Esophagus muscularis mucosa (tissue), 4 donors: Measurements from ENCODE around the gene ROBO1. TPM values are rescaled to one million over a fixed set of nuclear protein-coding genes. Genes with fewer than 3 reads are reported as not detected.

Experiments used
- DNase-seq: peaks from one replicate; pipeline ENCODE4 v3.0.0-alpha.2; 2017; ENCODE audit errors: extremely low spot score
- H3K27ac ChIP-seq, 4 donors: fragments of 200-600 bp; sonication (generic); replicated peaks in 1 of 4; 1 replicate in 3 of 4; 2 replicates in 1 of 4; pipeline ENCODE4 v1.5.1; 2016 to 2019; ENCODE audit warnings: mild to moderate bottlenecking in 1 of 4
- H3K27me3 ChIP-seq, 4 donors: fragments of 200-600 bp; sonication (generic); one replicate each; pipeline versions ENCODE4 v1.5.1 to v1.6.0; 2016 to 2019
- H3K36me3 ChIP-seq, 4 donors: fragments of 200-600 bp; sonication (generic); one replicate each; pipeline ENCODE4 v1.5.1; 2016 to 2019
- H3K4me1 ChIP-seq, 4 donors: fragments of 200-600 bp; sonication (generic); one replicate each; pipeline ENCODE4 v1.5.1; 2016 to 2019
- H3K4me3 ChIP-seq, 4 donors: fragments of 200-600 bp; sonication (generic); 1 replicate in 2 of 4; 2 replicates in 2 of 4; pipeline ENCODE4 v1.5.1; 2016 to 2019; ENCODE audit warnings: mild to moderate bottlenecking in 4 of 4, moderate library complexity in 1 of 4
- H3K9me3 ChIP-seq, 4 donors: fragments of 200-600 bp; sonication (generic); 1 replicate in 3 of 4; 2 replicates in 1 of 4; pipeline ENCODE4 v1.5.1; 2016 to 2019
- EP300 ChIP-seq: sonication (generic); formaldehyde crosslinking; IDR thresholded peaks from one replicate; pipeline ENCODE4 v1.6.1; 2017; ENCODE audit warnings: antibody characterized with exemption
- POLR2A ChIP-seq: fragments of 450-650 bp; IDR thresholded peaks from one replicate; pipeline ENCODE4 v1.6.1; 2017; ENCODE audit warnings: antibody characterized with exemption, moderate library complexity, mild to moderate bottlenecking, low read depth
- POLR2AphosphoS5 ChIP-seq, 2 donors: sonication (generic); formaldehyde crosslinking; IDR thresholded peaks; one replicate each; pipeline ENCODE4 v1.6.1; 2017; ENCODE audit warnings: antibody characterized with exemption in 2 of 2
- WGBS: methylation state at CpG from one replicate; pipeline ENCODE4 v1.1.5; 2018; 5-methylcytosine and 5-hydroxymethylcytosine counted together
- intact Hi-C: fragments of 100-400 bp; cut with DNase I; formaldehyde crosslinking; loops from one replicate; pipeline ENCODE4 v1.15.1; 2023
- total RNA-seq, 4 donors: library from RNA; depleted of rRNA; stranded (reverse); fragments of >200 nt; gene quantifications; one replicate each; pipeline versions ENCODE4 v1.1.0 to v1.2.1, GENCODE V29; 2016
- TF ChIP-seq, protein P1 (sequence below), 3 experiments: fragments of 200-600 bp in 2 of 3; fragments of 450-650 bp in 1 of 3; sonication (generic) in 2 of 3; IDR thresholded peaks; one replicate each; pipeline ENCODE4 v1.5.1; 2017 to 2019; ENCODE audit warnings: antibody characterized with exemption in 3 of 3, mild to moderate bottlenecking in 2 of 3, moderate library complexity in 1 of 3

ROBO1 gene
- total RNA-seq, 4 donors from 2014 or later = 9.6 to 14.2 (median 12.6) TPM

DNA sequence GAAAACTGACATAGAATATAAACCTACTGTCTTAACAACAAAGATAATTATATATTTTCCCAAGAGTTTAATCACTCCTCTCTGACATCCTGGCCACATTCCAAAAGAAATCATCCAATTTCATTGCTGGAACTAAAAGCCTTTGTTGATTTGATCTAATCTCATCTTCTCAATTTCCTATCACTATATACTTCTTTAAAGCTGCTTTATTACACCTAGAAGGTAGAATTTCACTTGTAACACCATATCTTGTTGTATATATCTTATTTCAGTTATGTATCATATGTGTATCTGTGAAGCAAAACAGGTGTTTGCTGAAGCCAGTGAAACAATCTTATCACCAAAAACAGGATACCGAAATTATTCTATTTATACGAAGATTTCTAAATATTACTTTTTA lies 740.2 kb downstream of the ROBO1 start:
- H3K27ac ChIP-seq = no peak overlapping the region
- intact Hi-C loops = no loop called here
- no peak overlapping the region for H3K4me3 ChIP-seq
- no peaks in the 10 kb centered on the region for H3K36me3 ChIP-seq
- no peaks in the 10 kb centered on the region for H3K27me3 ChIP-seq
- DNase-seq = no peak
- TF ChIP-seq POLR2AphosphoS5 (IDR thresholded peaks at IDR 0.05) (no peak), POLR2A (no peak), EP300 (no peak)
- TF ChIP-seq, protein P1, sequence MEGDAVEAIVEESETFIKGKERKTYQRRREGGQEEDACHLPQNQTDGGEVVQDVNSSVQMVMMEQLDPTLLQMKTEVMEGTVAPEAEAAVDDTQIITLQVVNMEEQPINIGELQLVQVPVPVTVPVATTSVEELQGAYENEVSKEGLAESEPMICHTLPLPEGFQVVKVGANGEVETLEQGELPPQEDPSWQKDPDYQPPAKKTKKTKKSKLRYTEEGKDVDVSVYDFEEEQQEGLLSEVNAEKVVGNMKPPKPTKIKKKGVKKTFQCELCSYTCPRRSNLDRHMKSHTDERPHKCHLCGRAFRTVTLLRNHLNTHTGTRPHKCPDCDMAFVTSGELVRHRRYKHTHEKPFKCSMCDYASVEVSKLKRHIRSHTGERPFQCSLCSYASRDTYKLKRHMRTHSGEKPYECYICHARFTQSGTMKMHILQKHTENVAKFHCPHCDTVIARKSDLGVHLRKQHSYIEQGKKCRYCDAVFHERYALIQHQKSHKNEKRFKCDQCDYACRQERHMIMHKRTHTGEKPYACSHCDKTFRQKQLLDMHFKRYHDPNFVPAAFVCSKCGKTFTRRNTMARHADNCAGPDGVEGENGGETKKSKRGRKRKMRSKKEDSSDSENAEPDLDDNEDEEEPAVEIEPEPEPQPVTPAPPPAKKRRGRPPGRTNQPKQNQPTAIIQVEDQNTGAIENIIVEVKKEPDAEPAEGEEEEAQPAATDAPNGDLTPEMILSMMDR (IDR thresholded peaks at IDR 0.05) = no peak
- H3K9me3 ChIP-seq = no peaks in the 10 kb centered on the region
- 85% methylated on average over 2 of the region's 2 CpGs for WGBS
- no peaks in the 10 kb centered on the region for H3K4me1 ChIP-seq

DNA sequence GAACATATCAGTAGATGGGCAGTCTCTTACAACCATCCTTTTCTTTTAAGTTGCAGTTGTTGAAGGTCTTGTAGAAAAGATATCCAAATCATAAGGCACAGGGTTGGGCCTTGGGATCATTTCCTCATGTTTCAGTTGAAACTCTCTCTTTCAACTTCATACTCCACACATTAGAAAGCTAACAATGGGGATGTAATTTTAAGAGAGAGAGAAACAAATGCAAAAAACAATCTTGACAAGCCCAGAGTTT lies 747.9 kb downstream of the ROBO1 start:
- Histone ChIP-seq H3K4me1 (peaks cover 6 to 37% (median 24%) of the 10 kb centered on the region in 4 donors), H3K9me3 (no peaks in the 10 kb centered on the region), H3K4me3 (peak overlapping the region; percentile 71 to 85 (median 72)), H3K27ac (peak overlapping the region in 2 of 4 donors; percentile 81 to 90), H3K36me3 (no peaks in the 10 kb centered on the region), H3K27me3 (peaks cover 0 to 18% (median 3%) of the 10 kb centered on the region in 4 donors)
- intact Hi-C loops = no loop called here
- TF ChIP-seq POLR2A (no peak), POLR2AphosphoS5 (IDR thresholded peaks at IDR 0.05) (no peak), EP300 (no peak)
- no peak for DNase-seq

DNA sequence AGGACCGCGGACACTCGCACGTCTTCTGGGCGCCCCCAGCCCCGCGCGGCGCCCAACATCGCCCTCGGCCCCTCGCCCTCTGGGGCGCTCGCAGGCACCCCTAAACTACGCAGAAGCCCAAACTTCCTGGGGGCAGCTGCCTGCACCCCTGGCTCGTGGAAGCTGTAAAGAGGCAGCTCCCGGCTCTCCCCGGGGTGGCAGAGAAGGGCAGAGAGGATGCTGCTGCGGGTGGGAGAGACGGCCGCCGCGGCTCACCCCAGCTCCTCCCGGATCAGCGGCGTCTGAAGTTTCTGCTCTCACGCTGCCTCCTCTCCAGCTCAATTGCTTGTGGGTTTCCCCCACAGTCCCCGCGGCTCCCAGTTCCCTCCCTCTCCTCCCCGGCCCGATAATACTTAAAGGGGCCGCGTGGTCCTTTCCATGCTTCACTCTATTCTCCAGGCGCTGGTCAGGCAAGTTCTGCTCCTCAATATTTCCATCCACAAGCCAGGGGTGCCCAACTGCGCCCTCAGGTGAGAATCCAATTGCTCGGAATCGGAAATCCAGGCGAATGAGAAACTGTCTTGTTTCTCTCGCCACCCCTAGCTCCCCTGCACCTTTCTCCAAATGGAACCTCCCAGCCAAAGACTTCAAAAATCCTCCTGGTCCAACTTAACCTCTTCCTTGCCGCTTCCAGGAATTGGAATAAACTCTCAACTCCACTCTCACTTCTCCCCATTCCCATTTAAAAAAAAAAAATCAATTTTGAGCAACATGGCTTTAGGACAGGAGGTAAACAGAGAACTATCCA lies 748.5 kb downstream of the ROBO1 start:
- Histone ChIP-seq H3K4me1 (peaks cover 6 to 38% (median 24%) of the 10 kb centered on the region in 4 donors), H3K9me3 (no peaks in the 10 kb centered on the region), H3K27me3 (peaks cover 0 to 18% (median 3%) of the 10 kb centered on the region in 4 donors), H3K36me3 (no peaks in the 10 kb centered on the region), H3K4me3 (peak overlapping the region; percentile 71 to 85 (median 72)), H3K27ac (peak overlapping the region; percentile 77 to 90 (median 80))
- TF ChIP-seq POLR2A = peak; percentile 19
- TF ChIP-seq POLR2AphosphoS5 (IDR thresholded peaks at IDR 0.05) = peak; percentile 44 to 73
- TF ChIP-seq, protein P1 (IDR thresholded peaks at IDR 0.05) = peak in 1 of 3 experiments; percentile 9
- TF ChIP-seq EP300 = no peak
- intact Hi-C loops = no loop called here
- 2% methylated on average over 19 of the region's 40 CpGs for WGBS
- no peak for DNase-seq

DNA sequence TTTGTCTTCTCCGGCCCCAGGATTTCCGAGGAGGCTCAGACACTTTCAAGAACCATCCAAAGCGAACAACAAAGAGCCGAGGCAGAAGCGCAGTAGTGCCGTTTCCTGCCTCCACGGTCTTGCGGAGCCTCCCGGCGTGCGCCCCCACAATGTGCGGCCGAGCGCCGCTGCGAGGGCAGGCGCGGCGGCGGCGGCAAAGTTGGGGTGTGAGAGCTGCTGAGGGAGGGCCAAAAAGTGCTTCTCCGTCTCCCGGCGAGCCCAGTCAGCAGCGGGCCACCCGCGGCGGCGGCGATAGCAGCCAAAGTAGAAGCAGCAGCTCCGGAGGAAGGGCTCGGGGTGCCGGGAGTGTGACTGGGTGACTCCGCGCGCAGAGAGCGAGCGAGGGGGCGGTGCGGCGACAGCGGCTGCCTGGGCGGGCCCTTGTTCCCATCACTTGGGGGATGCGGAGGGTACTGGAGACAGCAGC lies 749.1 kb downstream of the ROBO1 start:
- intact Hi-C loops = no loop called here
- WGBS = 0% methylated on average over 3 of the region's 44 CpGs
- Histone ChIP-seq H3K9me3 (no peaks in the 10 kb centered on the region), H3K4me1 (peaks cover 6 to 39% (median 24%) of the 10 kb centered on the region in 4 donors), H3K27me3 (peaks cover 0 to 18% (median 3%) of the 10 kb centered on the region in 4 donors), H3K27ac (peak overlapping the region; percentile 77 to 90 (median 80)), H3K4me3 (peak overlapping the region; percentile 71 to 85 (median 72)), H3K36me3 (no peaks in the 10 kb centered on the region)
- no peak for DNase-seq
- TF ChIP-seq POLR2AphosphoS5 (IDR thresholded peaks at IDR 0.05) (no peak), EP300 (no peak), POLR2A (no peak)
- TF ChIP-seq, protein P1 (IDR thresholded peaks at IDR 0.05) = peak in 1 of 3 experiments; percentile 5

DNA sequence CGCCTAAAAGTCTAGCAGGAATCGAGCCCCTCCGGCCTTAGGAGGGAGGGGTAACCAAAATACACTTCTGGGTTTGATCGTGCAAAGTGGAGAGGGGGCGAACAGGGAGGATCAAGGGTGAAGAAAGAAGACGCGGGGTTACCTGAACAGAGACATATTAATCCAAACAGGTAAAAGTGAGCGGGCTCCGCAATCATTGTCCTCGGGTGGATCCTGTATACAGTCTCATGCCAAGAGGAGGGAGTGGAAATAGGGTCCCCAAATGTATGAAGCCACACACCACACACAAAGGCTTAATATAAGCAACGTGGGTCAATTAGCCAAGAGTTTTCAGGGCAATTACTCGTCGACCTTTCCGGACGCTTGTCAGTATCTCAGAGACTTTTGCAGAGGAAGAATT lies 749.5 kb downstream of the ROBO1 start:
- WGBS = under 1% methylated on average over 15 of the region's 15 CpGs
- H3K4me3 ChIP-seq = peak overlapping the region; percentile 71 to 85 (median 72)
- intact Hi-C loops = no loop called here
- H3K36me3 ChIP-seq = no peaks in the 10 kb centered on the region
- no peaks in the 10 kb centered on the region for H3K9me3 ChIP-seq
- DNase-seq = no peak
- peak overlapping the region; percentile 77 to 90 (median 80) for H3K27ac ChIP-seq
- peaks cover 6 to 39% (median 24%) of the 10 kb centered on the region in 4 donors for H3K4me1 ChIP-seq
- TF ChIP-seq, protein P1 (IDR thresholded peaks at IDR 0.05) = no peak
- TF ChIP-seq POLR2AphosphoS5 (IDR thresholded peaks at IDR 0.05) (no peak), EP300 (no peak), POLR2A (no peak)
- H3K27me3 ChIP-seq = peaks cover 0 to 18% (median 3%) of the 10 kb centered on the region in 4 donors
